Anterior cingulate cortex (tissue), 58 donors: ENCODE results near the gene METAP1D.

ENCODE experiments used
- DNase-seq, 58 donors: peaks; one replicate each; lab custom pipeline; 2025; lab: John Stamatoyannopoulos, UW

Gene METAP1D

GRCh38 chr2:172116107-172116506, 116.4 kb downstream of the METAP1D start:
- DNase-seq, result no peak

GRCh38 chr2:172119089-172119488, 119.3 kb downstream of the METAP1D start:
- no peak for DNase-seq

- no peak for DNase-seq
Observed at GRCh38 chr2:172120118-172120517, 120.4 kb downstream of the METAP1D start.

- no peak for DNase-seq
Observed at GRCh38 chr2:172128484-172128883, 128.7 kb downstream of the METAP1D start.

GRCh38 chr2:172129404-172129803, 129.7 kb downstream of the METAP1D start:
- no peak for DNase-seq
